ENCODE results near the gene NEU2. TPM values are rescaled to one million over a fixed set of nuclear protein-coding genes. Genes with fewer than 3 reads are reported as not detected.

Gene NEU2
- total and polyA plus RNA-seq, 2 of the 4 experiments (the other 2 are of a cell fraction): not detected

- H3K23ac ChIP-seq (ENCODE audit: low read depth, low read length): no peak overlapping the region
- DNase-seq: no peak
- H3K4ac ChIP-seq (ENCODE audit: low read depth, low read length): no peak overlapping the region
- WGBS, 2 experiments (ENCODE audit: extremely low coverage in 2 of 2, insufficient read length in 1 of 2): 100% methylated on average over 1 of the region's 6 CpGs; no CpG with 5 or more reads in 1 of the 2 experiments
- H3K4me1 ChIP-seq (ENCODE audit: control insufficient read depth, insufficient read depth, low read length): no peaks in the 10 kb centered on the region
- no peak overlapping the region for H2AK9ac ChIP-seq (replicated peaks; ENCODE audit: low read depth, low read length, poor library complexity)
- H2BK15ac ChIP-seq (ENCODE audit: low read depth, low read length): no peak overlapping the region
- H3K9me3 ChIP-seq (ENCODE audit: control insufficient read depth, insufficient read depth, low read length): no peaks in the 10 kb centered on the region
- H3K27me3 ChIP-seq (ENCODE audit: control insufficient read depth, insufficient read depth, low read length): peaks cover 5% of the 10 kb centered on the region
- TF ChIP-seq RCOR1 (IDR thresholded peaks at IDR 0.05; ENCODE audit: insufficient replicate concordance, low read length) (no peak), USF2 (IDR thresholded peaks at IDR 0.05; ENCODE audit: low read depth, low read length) (no peak), BHLHE40 (IDR thresholded peaks at IDR 0.05; ENCODE audit: low read depth, low read length) (no peak), CTCF (conservative IDR thresholded peaks at IDR 0.05; ENCODE audit: low read depth, low read length) (no peak), MXI1 (IDR thresholded peaks at IDR 0.05; ENCODE audit: borderline replicate concordance, low read depth, low read length) (no peak), MAZ (IDR thresholded peaks at IDR 0.05; ENCODE audit: borderline replicate concordance, low read depth, low read length) (no peak), CHD1 (IDR thresholded peaks at IDR 0.05; ENCODE audit: low read depth, low read length) (no peak), ELK1 (IDR thresholded peaks at IDR 0.05; ENCODE audit: borderline replicate concordance, low read depth, low read length) (no peak), POLR2A (IDR thresholded peaks at IDR 0.05; ENCODE audit: low read depth, low read length) (no peak)
- H2BK5ac ChIP-seq (ENCODE audit: low read depth, low read length, poor library complexity, severe bottlenecking): no peak overlapping the region
- H3K9ac ChIP-seq (ENCODE audit: low read depth, low read length): no peak overlapping the region
- dilution Hi-C loops (cut with HindIII; ENCODE audit: low sequenced_read_pairs, unreplicated experiment) (no loop called here), intact Hi-C loops (cut with micrococcal nuclease) (no loop called here), in situ Hi-C loops (cut with MboI; ENCODE audit: low sequenced_read_pairs) (no loop called here)
- no peaks in the 10 kb centered on the region for H4K20me1 ChIP-seq (ENCODE audit: insufficient read depth, low read length)
- BruUV-seq (replicated peaks): no TSS peak
- H2BK20ac ChIP-seq (ENCODE audit: low read depth, low read length): no peak overlapping the region
- H4K5ac ChIP-seq (ENCODE audit: low read depth, low read length): no peak overlapping the region
- H3K4me3 ChIP-seq (ENCODE audit: insufficient read depth, low read depth, low read length): no peak overlapping the region
- no peaks in the 10 kb centered on the region for H3K36me3 ChIP-seq (ENCODE audit: control insufficient read depth, insufficient read depth, low read length)
- no peak overlapping the region for H4K8ac ChIP-seq (ENCODE audit: low read depth in 2 of 2, low read length in 2 of 2)
- H3K4me2 ChIP-seq (ENCODE audit: low read depth, low read length): no peak overlapping the region
- no peak overlapping the region for H3K18ac ChIP-seq (ENCODE audit: low read depth, low read length)
- no peaks in the 10 kb centered on the region for H3K79me1 ChIP-seq (ENCODE audit: low read depth in 1 of 2, low read length in 2 of 2)
- POLR2A ChIA-PET (ENCODE audit: unreplicated experiment): no interaction called here
- H2BK120ac ChIP-seq (ENCODE audit: low read depth, low read length): no peak overlapping the region
- no peak overlapping the region for H2AFZ ChIP-seq (replicated peaks; ENCODE audit: low read length, poor library complexity)
- ATAC-seq (ENCODE audit: low read depth): no peak
- no peak overlapping the region for H3K27ac ChIP-seq (ENCODE audit: insufficient read depth, low read length)
- H3K56ac ChIP-seq (ENCODE audit: extremely low read depth, insufficient read depth, low read length): no peak overlapping the region
- no peak overlapping the region for H2AK5ac ChIP-seq (ENCODE audit: low read depth, low read length)
- CTCF ChIA-PET: no interaction called here
- no peak overlapping the region for H3K14ac ChIP-seq (replicated peaks; ENCODE audit: low read depth, low read length)
- no peak overlapping the region for H4K91ac ChIP-seq (ENCODE audit: insufficient read depth, low read depth, low read length)
- H3K9me1 ChIP-seq (ENCODE audit: insufficient read depth, low read length): no peaks in the 10 kb centered on the region
These were observed 42.9 kb downstream of the NEU2 start for GRCh38 chr2:233075141-233075965.

Data from IMR-90 (cell line).